Fibroblast of lung (primary cell): ENCODE results near the gene ANKLE2. TPM values are rescaled to one million over a fixed set of nuclear protein-coding genes. Genes with fewer than 3 reads are reported as not detected.
A peak's percentile ranks its signal among the peaks of the same experiment; 100 is the strongest.

Experiments
- DNase-seq, 2 donors: peaks; one replicate each; pipeline versions ENCODE4 v3.0.0 to v3.0.0-alpha.2; 2010; ENCODE audit warnings: low read depth in 2 of 2
- H2AFZ ChIP-seq: 2 replicates; pipeline ENCODE4 v1.5.1; 2012; ENCODE audit warnings: low read length, control low read depth, inconsistent platforms
- H3K27ac ChIP-seq: 2 replicates; pipeline ENCODE4 v1.5.1; 2011; ENCODE audit warnings: low read length, control low read depth; ENCODE audit not compliant: insufficient read depth
- H3K27me3 ChIP-seq: 2 replicates; pipeline ENCODE4 v1.5.1; 2011; ENCODE audit warnings: mild to moderate bottlenecking, low read length; ENCODE audit not compliant: control insufficient read depth, insufficient read depth
- H3K36me3 ChIP-seq: 2 replicates; pipeline ENCODE4 v1.5.1; 2011; ENCODE audit warnings: low read length; ENCODE audit not compliant: control insufficient read depth, insufficient read depth
- H3K4me1 ChIP-seq: 2 replicates; pipeline ENCODE4 v1.5.1; 2011; ENCODE audit warnings: low read length; ENCODE audit not compliant: control insufficient read depth, insufficient read depth; ENCODE audit errors: extremely low read depth
- H3K4me2 ChIP-seq: 2 replicates; pipeline ENCODE4 v1.5.1; 2011; ENCODE audit warnings: low read length, control low read depth; ENCODE audit not compliant: insufficient read depth; ENCODE audit errors: extremely low read depth
- H3K4me3 ChIP-seq, 4 experiments: fragments of 200-600 bp in 1 of 4; sonication (generic) in 1 of 4; replicated peaks in 1 of 4; 2 replicates each; pipeline ENCODE4 v1.5.1; 2011 to 2016; ENCODE audit warnings: low read length in 4 of 4, low read depth in 3 of 4, mild to moderate bottlenecking in 3 of 4, control low read depth in 2 of 4, inconsistent platforms in 1 of 4, mixed read lengths in 1 of 4; ENCODE audit not compliant: insufficient read depth in 1 of 4; ENCODE audit errors: control extremely low read depth in 1 of 4
- H3K79me2 ChIP-seq: 2 replicates; pipeline ENCODE4 v1.5.1; 2012; ENCODE audit warnings: mild to moderate bottlenecking, low read length, inconsistent platforms; ENCODE audit not compliant: control insufficient read depth, insufficient read depth
- H3K9ac ChIP-seq: 2 replicates; pipeline ENCODE4 v1.5.1; 2011; ENCODE audit warnings: mild to moderate bottlenecking, low read length, control low read depth; ENCODE audit not compliant: insufficient read depth
- H3K9me3 ChIP-seq: 2 replicates; pipeline ENCODE4 v1.5.1; 2012; ENCODE audit warnings: low read depth, low read length; ENCODE audit not compliant: control insufficient read depth, insufficient read depth
- H4K20me1 ChIP-seq: 2 replicates; pipeline ENCODE4 v1.5.1; 2011; ENCODE audit warnings: low read length; ENCODE audit not compliant: control insufficient read depth, insufficient read depth; ENCODE audit errors: extremely low read depth
- CTCF ChIP-seq, 2 donors: IDR thresholded peaks in 1 of 2; conservative IDR thresholded peaks in 1 of 2; 1 replicate in 1 of 2; 2 replicates in 1 of 2; pipeline ENCODE4 v1.5.1; 2011 to 2012; ENCODE audit warnings: low read length in 2 of 2, control low read depth in 1 of 2, inconsistent platforms in 1 of 2, low read depth in 1 of 2, mild to moderate bottlenecking in 1 of 2
- EZH2 ChIP-seq: IDR thresholded peaks from 2 replicates; pipeline ENCODE4 v1.5.1; 2012; ENCODE audit warnings: low read length, control low read depth, mild to moderate bottlenecking; ENCODE audit errors: missing control alignments
- polyA plus RNA-seq, 2 donors: library from polyadenylated mRNA; depleted of rRNA in 1 of 2; stranded (reverse) in 1 of 2; unstranded in 1 of 2; fragments of >200 nt; gene quantifications; 2 replicates each; pipeline ENCODE4 v1.2.1, GENCODE V29; 2011 to 2012; ENCODE audit warnings: missing spikeins in 1 of 2
- total RNA-seq: library from RNA; depleted of rRNA; stranded (reverse); fragments of >200 nt; gene quantifications from 2 replicates; pipeline ENCODE4 v1.2.1, GENCODE V29; 2014

Gene ANKLE2
- total and polyA plus RNA-seq, 2 donors (not counting 1 experiment from before 2014, with no cell fraction given), result 55.8 to 55.9 TPM

DNA sequence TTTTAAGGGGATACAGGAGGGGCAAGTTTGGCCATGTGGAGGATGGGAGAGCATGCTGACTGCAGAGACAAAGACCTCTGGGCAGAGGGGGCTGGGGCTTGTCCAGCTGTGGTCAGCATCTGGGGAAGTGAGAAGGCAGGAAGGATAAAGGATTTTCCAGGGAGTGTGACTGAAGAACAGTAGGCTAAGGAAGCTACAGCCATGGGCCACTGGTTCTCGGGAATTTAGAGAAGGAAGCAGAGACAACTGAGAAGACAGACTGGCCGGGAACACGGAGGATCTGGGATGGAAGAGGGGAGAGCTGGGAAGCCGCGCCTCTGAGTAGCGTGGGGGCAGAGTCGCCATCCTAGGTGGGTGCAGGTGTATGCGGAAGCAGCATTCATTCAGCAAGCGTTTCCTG is 58.0 kb downstream of the ANKLE2 start:
- Histone ChIP-seq H3K27ac (no peak overlapping the region), H3K4me2 (no peak overlapping the region), H3K4me3 (no peak overlapping the region), H2AFZ (no peak overlapping the region), H3K79me2 (no peaks in the 10 kb centered on the region), H3K9me3 (no peaks in the 10 kb centered on the region), H3K36me3 (peaks cover 3% of the 10 kb centered on the region), H3K4me1 (no peaks in the 10 kb centered on the region), H4K20me1 (no peaks in the 10 kb centered on the region), H3K27me3 (no peaks in the 10 kb centered on the region), H3K9ac (no peak overlapping the region)
- TF ChIP-seq EZH2, result no peak
- TF ChIP-seq CTCF (conservative IDR thresholded peaks at IDR 0.05 in 1 of 2, IDR thresholded peaks at IDR 0.05 in 1 of 2; ENCODE audit: low read depth in 1 of 2, low read length in 2 of 2), result no peak
- DNase-seq, result no peak

DNA sequence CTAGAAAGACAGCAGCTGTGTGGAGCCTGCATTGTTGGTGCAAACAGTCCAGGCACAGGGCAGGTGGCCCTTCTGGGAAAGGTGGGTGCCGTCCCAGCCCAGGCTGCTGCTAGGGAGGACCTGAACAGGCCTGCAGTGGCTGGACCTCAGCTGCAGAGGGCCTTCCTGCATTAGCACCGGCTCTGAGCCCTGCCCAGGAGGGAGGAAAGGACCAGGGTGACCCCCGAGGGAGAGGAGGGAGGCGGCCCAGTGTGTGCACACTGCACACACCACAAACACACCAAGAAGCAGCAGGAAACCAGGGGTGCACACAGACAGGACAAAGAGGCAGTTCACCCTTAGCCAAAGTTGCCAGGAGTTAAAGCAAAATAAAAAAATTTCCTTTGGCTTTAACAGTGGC is 59.0 kb downstream of the ANKLE2 start:
- H3K9me3 ChIP-seq, result no peaks in the 10 kb centered on the region
- no peak overlapping the region for H3K9ac ChIP-seq
- no peak overlapping the region for H3K4me3 ChIP-seq
- DNase-seq, result no peak
- no peaks in the 10 kb centered on the region for H3K79me2 ChIP-seq
- H3K27ac ChIP-seq, result no peak overlapping the region
- H4K20me1 ChIP-seq, result no peaks in the 10 kb centered on the region
- H3K36me3 ChIP-seq, result peaks cover 4% of the 10 kb centered on the region
- no peaks in the 10 kb centered on the region for H3K4me1 ChIP-seq
- no peak overlapping the region for H2AFZ ChIP-seq
- no peaks in the 10 kb centered on the region for H3K27me3 ChIP-seq
- TF ChIP-seq EZH2 (no peak), CTCF (conservative IDR thresholded peaks at IDR 0.05 in 1 of 2, IDR thresholded peaks at IDR 0.05 in 1 of 2; ENCODE audit: low read depth in 1 of 2, low read length in 2 of 2) (no peak)
- H3K4me2 ChIP-seq, result no peak overlapping the region

- Histone ChIP-seq H3K36me3 (peaks cover 8% of the 10 kb centered on the region), H2AFZ (no peak overlapping the region), H3K4me1 (no peaks in the 10 kb centered on the region), H4K20me1 (no peaks in the 10 kb centered on the region), H3K27me3 (no peaks in the 10 kb centered on the region), H3K4me2 (no peak overlapping the region), H3K79me2 (no peaks in the 10 kb centered on the region), H3K9ac (no peak overlapping the region), H3K27ac (no peak overlapping the region), H3K9me3 (no peaks in the 10 kb centered on the region), H3K4me3 (no peak overlapping the region)
- peak; percentile 40 to 42 for DNase-seq
- TF ChIP-seq EZH2 (no peak), CTCF (conservative IDR thresholded peaks at IDR 0.05 in 1 of 2, IDR thresholded peaks at IDR 0.05 in 1 of 2; ENCODE audit: low read depth in 1 of 2, low read length in 2 of 2) (no peak)
Observed at GRCh38 chr12:132700212-132700822, 61.3 kb downstream of the ANKLE2 start.
